BLaER1 (cell line): ENCODE data around the gene BBOF1.
A peak's percentile ranks its signal among the peaks of the same experiment; 100 is the strongest.
"Not testable (repeated sequence)": the region's sequence is repeated elsewhere in the genome, so short reads cannot be mapped to it uniquely, and the experiment has no call there.

ENCODE experiments used
- H3K27ac ChIP-seq: shearing (Covaris generic); formaldehyde crosslinking; 2 replicates; pipeline ENCODE4 v1.8.1; 2022
- H3K27me3 ChIP-seq: shearing (Covaris generic); formaldehyde crosslinking; 2 replicates; pipeline ENCODE4 v1.8.1; 2022
- H3K36me3 ChIP-seq: shearing (Covaris generic); formaldehyde crosslinking; 2 replicates; pipeline ENCODE4 v1.8.1; 2022
- H3K4me1 ChIP-seq: shearing (Covaris generic); formaldehyde crosslinking; 2 replicates; pipeline ENCODE4 v1.8.1; 2022
- H3K4me2 ChIP-seq: shearing (Covaris generic); formaldehyde crosslinking; 2 replicates; pipeline ENCODE4 v1.8.1; 2022
- H3K4me3 ChIP-seq: shearing (Covaris generic); formaldehyde crosslinking; 2 replicates; pipeline ENCODE4 v1.8.1; 2022
- H3K9ac ChIP-seq: shearing (Covaris generic); formaldehyde crosslinking; 2 replicates; pipeline ENCODE4 v1.8.1; 2022
- H3K9me3 ChIP-seq: shearing (Covaris generic); formaldehyde crosslinking; 2 replicates; pipeline ENCODE4 v1.8.1; 2022
- H4K20me1 ChIP-seq: shearing (Covaris generic); formaldehyde crosslinking; 2 replicates; pipeline ENCODE4 v1.8.1; 2022
- Cebpa-rat ChIP-seq: shearing (Covaris generic); IDR thresholded peaks from 2 replicates; pipeline ENCODE4 v1.8.1; 2022

Gene BBOF1

GRCh38 chr14:74084277-74085046 lies 65.3 kb downstream of the BBOF1 start, which contains the start of the genes ALDH6A1 and LIN52:
Gene ALDH6A1, minus strand, starts transcription at chr14:74084453. Its CDS starts 59 bp downstream, at chr14:74084394.
Gene LIN52, plus strand, starts transcription at chr14:74084956. Its CDS starts 19 bp downstream, at chr14:74084975.
- peak within 1 kb of the TSS; percentile 87 for H3K4me3 ChIP-seq
- no peaks in the 10 kb centered on the region for H3K36me3 ChIP-seq
- no peaks in the 10 kb centered on the region for H4K20me1 ChIP-seq
- peak within 1 kb of the TSS; percentile 99 for H3K4me2 ChIP-seq
- peak within 1 kb of the TSS; percentile 84 for H3K27ac ChIP-seq
- H3K9ac ChIP-seq, result peak within 1 kb of the TSS; percentile 93
- H3K27me3 ChIP-seq, result no peaks in the 10 kb centered on the region
- no peaks in the 10 kb centered on the region for H3K9me3 ChIP-seq
- no peak for TF ChIP-seq Cebpa-rat
- H3K4me1 ChIP-seq, result peaks cover 29% of the 10 kb centered on the region

GRCh38 chr14:74085047-74085637 lies 66.0 kb downstream of the BBOF1 start:
- Histone ChIP-seq H3K36me3 (no peaks in the 10 kb centered on the region), H3K4me1 (peaks cover 29% of the 10 kb centered on the region), H4K20me1 (no peaks in the 10 kb centered on the region), H3K4me3 (peak overlapping the region; percentile 87), H3K27ac (peak overlapping the region; percentile 84), H3K27me3 (no peaks in the 10 kb centered on the region), H3K9me3 (no peaks in the 10 kb centered on the region), H3K9ac (peak overlapping the region; percentile 93), H3K4me2 (peak overlapping the region; percentile 96)
- TF ChIP-seq Cebpa-rat, result no peak

- no peaks in the 10 kb centered on the region for H4K20me1 ChIP-seq
- H3K27ac ChIP-seq, result no peak overlapping the region
- peaks cover 3% of the 10 kb centered on the region; the same call in 1 of the 2 replicates for H3K36me3 ChIP-seq
- peak overlapping the region; percentile 87 for H3K4me3 ChIP-seq
- TF ChIP-seq Cebpa-rat, result no peak
- peak overlapping the region; percentile 96 for H3K4me2 ChIP-seq
- peaks cover 29% of the 10 kb centered on the region for H3K4me1 ChIP-seq
- no peaks in the 10 kb centered on the region for H3K27me3 ChIP-seq
- H3K9ac ChIP-seq, result peak overlapping the region; percentile 93; the same call in 1 of the 2 replicates
- no peaks in the 10 kb centered on the region for H3K9me3 ChIP-seq
These were observed 66.7 kb downstream of the BBOF1 start for GRCh38 chr14:74085828-74086227.

GRCh38 chr14:74089251-74090020 lies 70.3 kb downstream of the BBOF1 start:
- Histone ChIP-seq H3K9ac (no peak overlapping the region), H3K27ac (no peak overlapping the region), H4K20me1 (no peaks in the 10 kb centered on the region), H3K27me3 (no peaks in the 10 kb centered on the region), H3K4me1 (peaks cover 14% of the 10 kb centered on the region), H3K4me3 (no peak overlapping the region), H3K4me2 (no peak overlapping the region), H3K36me3 (peaks cover 33% of the 10 kb centered on the region), H3K9me3 (no peaks in the 10 kb centered on the region)
- no peak for TF ChIP-seq Cebpa-rat

- no peaks in the 10 kb centered on the region for H3K27me3 ChIP-seq
- no peak overlapping the region for H3K4me3 ChIP-seq
- H3K9me3 ChIP-seq, result no peaks in the 10 kb centered on the region
- no peak overlapping the region for H3K27ac ChIP-seq
- H3K9ac ChIP-seq, result no peak overlapping the region
- H3K36me3 ChIP-seq, result peaks cover 40% of the 10 kb centered on the region
- no peak overlapping the region for H3K4me2 ChIP-seq
- TF ChIP-seq Cebpa-rat, result no peak
- no peaks in the 10 kb centered on the region for H4K20me1 ChIP-seq
- no peaks in the 10 kb centered on the region for H3K4me1 ChIP-seq
These were observed 86.2 kb downstream of the BBOF1 start for GRCh38 chr14:74105381-74105780.

- no peak overlapping the region for H3K9ac ChIP-seq
- no peak for TF ChIP-seq Cebpa-rat
- no peaks in the 10 kb centered on the region for H3K27me3 ChIP-seq
- no peak overlapping the region for H3K27ac ChIP-seq
- H3K4me3 ChIP-seq, result no peak overlapping the region
- H3K9me3 ChIP-seq, result no peaks in the 10 kb centered on the region
- H4K20me1 ChIP-seq, result no peaks in the 10 kb centered on the region
- H3K4me1 ChIP-seq, result no peaks in the 10 kb centered on the region
- H3K4me2 ChIP-seq, result no peak overlapping the region
- peaks cover 25% of the 10 kb centered on the region for H3K36me3 ChIP-seq
These were observed 90.2 kb downstream of the BBOF1 start for GRCh38 chr14:74109369-74109768.

GRCh38 chr14:74111395-74112216 lies 92.5 kb downstream of the BBOF1 start:
- not testable (repeated sequence) for H3K9ac ChIP-seq, H3K4me1 ChIP-seq, H3K27ac ChIP-seq, H3K4me2 ChIP-seq, H4K20me1 ChIP-seq, H3K27me3 ChIP-seq, H3K9me3 ChIP-seq, H3K4me3 ChIP-seq
- H3K36me3 ChIP-seq, result peaks cover 14% of the 10 kb centered on the region
